ENCODE measurements around the gene CMTR2.

DNA sequence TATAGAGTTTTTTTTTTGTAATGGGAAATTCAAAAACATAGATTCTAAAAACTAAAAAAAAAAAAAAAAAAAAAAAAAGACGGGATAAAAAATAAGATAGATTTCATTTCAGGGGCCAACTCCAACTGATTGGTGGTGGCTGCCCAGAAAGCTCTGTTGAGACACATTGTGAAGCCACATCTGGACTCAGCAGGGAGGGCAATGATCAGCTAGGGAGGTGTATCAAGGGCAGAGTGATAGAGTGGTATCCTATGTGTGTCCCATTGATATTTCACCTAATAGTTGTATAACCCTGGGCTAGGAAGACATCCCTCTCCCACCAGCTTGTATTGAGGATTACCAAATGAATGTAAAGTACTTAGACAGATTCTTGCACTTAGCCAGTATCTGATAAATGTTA, 6.7 kb upstream of the CMTR2 start:
- TF ChIP-seq, protein P1, sequence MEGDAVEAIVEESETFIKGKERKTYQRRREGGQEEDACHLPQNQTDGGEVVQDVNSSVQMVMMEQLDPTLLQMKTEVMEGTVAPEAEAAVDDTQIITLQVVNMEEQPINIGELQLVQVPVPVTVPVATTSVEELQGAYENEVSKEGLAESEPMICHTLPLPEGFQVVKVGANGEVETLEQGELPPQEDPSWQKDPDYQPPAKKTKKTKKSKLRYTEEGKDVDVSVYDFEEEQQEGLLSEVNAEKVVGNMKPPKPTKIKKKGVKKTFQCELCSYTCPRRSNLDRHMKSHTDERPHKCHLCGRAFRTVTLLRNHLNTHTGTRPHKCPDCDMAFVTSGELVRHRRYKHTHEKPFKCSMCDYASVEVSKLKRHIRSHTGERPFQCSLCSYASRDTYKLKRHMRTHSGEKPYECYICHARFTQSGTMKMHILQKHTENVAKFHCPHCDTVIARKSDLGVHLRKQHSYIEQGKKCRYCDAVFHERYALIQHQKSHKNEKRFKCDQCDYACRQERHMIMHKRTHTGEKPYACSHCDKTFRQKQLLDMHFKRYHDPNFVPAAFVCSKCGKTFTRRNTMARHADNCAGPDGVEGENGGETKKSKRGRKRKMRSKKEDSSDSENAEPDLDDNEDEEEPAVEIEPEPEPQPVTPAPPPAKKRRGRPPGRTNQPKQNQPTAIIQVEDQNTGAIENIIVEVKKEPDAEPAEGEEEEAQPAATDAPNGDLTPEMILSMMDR (IDR thresholded peaks at IDR 0.05), result no peak
- TF ChIP-seq POLR2A (IDR thresholded peaks at IDR 0.05), result no peak
